ENCODE data around the gene CCR4. TPM values are rescaled to one million over a fixed set of nuclear protein-coding genes. Genes with fewer than 3 reads are reported as not detected.

CCR4 gene
- total and polyA plus RNA-seq, 9 of the 15 experiments (the other 6 are each of a cell fraction or from before 2014, with no cell fraction given), result 0.04 to 0.47 (median 0.25) TPM; not detected in 1

- TF ChIP-seq PRDM10 (IDR thresholded peaks at IDR 0.05; ENCODE audit: partially characterized antibody) (no peak), ZBTB11 (CRISPR knock-in tag; IDR thresholded peaks at IDR 0.05) (no peak), FOXJ3 (CRISPR knock-in tag; IDR thresholded peaks at IDR 0.05) (no peak), MTA3 (IDR thresholded peaks at IDR 0.05; ENCODE audit: borderline replicate concordance) (no peak), RERE (CRISPR knock-in tag; IDR thresholded peaks at IDR 0.05; ENCODE audit: borderline replicate concordance) (no peak), BRD4 (IDR thresholded peaks at IDR 0.05) (no peak), ZNF395 (CRISPR knock-in tag; IDR thresholded peaks at IDR 0.05) (no peak), EWSR1 (IDR thresholded peaks at IDR 0.05; ENCODE audit: borderline replicate concordance, low read depth, partially characterized antibody) (no peak), ZNF280B (CRISPR knock-in tag; IDR thresholded peaks at IDR 0.05) (no peak)
Observed at GRCh38 chr3:32995098-32995497, 43.7 kb downstream of the CCR4 start (continued).

Measured in K562 (cell line).